GM21367 (cell line): ENCODE data around the gene SLC24A1.
A peak's percentile ranks its signal among the peaks of the same experiment; 100 is the strongest.

Experiments
- ATAC-seq: cut with Tn5 transposase; IDR thresholded peaks from one replicate; pipeline ENCODE4 v1.9.1; 2021; ENCODE audit not compliant: unreplicated experiment

Gene SLC24A1

GRCh38 chr15:65618560-65619109, 3.1 kb upstream of the SLC24A1 start:
- ATAC-seq, result no peak

- ATAC-seq, result no peak
These were observed 2.0 kb upstream of the SLC24A1 start for GRCh38 chr15:65619626-65620290.

DNA sequence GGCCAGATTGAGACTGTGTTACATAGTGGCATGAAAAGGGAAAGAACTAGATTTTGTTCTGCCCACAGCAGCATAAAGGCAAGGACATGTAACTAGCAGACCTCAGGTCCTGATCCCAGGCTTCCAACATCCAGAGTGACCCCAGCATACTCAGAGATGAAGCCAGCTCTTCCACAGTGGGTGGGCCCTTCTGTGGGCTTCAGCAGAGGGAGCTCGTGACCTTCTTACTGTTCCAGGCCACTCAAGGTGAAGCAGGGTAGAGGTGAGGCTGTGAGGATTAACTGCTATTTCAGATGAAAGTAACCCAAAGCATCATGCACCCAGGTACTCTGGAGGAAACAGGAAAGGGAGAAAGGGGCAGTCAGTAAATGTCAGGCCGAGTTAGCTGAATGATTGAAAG, 905 bp upstream of the SLC24A1 start:
- no peak for ATAC-seq

GRCh38 chr15:65623103-65623502, 1.4 kb downstream of the SLC24A1 start:
- ATAC-seq, result no peak

DNA sequence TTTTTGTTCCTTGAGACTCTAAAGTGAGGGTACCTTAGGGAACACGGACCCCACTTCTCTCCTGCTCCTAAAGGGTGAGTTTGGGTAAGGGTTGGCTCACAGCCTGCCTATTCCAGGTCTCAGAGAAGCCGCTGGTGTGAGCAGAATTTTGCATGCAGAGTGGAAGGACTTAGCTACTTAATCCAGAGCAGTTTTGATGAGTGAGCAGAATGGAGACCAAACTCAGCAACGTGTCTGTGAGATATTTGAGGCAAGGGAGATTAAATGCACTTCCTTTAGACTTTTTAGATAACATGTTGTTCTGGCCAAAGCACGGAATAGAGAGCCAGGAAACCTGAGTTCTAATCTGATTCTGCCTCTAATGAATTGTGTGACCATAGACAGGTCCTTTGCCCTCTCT, 5.1 kb downstream of the SLC24A1 start:
- no peak for ATAC-seq

DNA sequence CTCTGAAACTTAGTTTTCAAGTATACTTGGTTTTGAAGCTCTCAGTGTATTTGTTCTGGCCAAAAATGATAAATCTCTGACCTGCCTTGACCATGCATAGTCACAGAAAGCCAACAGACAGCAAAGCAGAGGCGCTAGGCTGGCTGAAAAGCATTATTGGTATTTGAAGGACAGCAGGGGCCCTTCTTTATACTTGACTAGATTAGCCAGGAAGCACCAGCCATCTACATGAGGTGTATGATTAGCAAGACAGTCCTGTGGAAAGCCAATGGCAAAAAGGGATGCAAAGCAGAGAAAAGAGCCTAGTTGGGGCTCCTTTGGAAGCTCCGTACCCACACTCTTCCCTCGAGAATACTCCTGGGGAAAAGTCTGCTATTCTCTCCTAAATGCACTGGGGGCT, 7.8 kb downstream of the SLC24A1 start:
- ATAC-seq, result no peak

GRCh38 chr15:65630760-65631159, 9.0 kb downstream of the SLC24A1 start:
- peak; percentile 56 for ATAC-seq

DNA sequence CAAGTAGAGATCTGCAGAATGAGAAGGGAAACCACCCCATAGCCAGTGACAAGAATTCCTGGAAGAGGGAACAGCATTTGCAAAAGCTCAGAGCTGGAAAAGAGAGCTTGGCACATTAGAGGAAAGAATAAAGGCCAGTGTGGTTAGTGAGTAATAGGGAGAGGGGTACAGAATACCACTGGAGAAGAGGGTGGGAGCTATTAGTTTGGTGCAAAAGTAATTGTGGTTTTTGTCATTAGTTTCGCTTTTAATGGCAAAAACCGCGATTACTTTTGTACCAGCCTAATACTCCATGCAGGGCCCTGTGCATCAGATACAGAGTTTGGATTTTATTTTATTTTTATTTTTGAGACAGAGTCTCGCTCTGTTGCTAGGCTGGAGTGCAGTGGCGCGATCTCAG, 9.8 kb downstream of the SLC24A1 start:
- no peak for ATAC-seq

DNA sequence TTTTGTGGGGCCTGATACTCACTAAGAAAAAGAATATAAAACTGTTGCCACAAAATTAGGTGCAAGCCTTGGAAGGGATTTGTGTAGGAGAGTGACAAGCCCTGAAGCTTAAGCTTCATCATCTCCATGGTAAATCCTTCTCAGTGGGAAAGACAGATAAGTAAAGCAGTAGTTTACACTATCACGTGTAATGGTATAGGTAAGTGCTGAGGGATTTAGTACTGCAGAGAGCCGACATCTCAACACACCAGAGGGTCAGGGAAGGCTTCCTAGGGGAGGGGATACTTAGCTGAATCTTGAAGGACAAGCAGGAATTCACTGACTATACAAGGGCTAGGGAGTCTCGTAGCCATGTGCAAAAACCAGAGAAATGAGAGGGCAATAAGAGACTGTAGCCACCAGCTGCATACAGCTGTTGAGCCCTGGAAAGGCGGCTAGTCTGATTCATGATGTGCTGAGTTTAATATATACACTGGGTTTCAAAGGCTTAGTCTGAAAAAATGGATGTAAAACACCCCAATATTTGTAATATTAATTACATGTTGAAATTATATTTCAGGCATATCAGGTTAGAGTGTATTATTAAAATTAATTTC, 11.1 kb downstream of the SLC24A1 start:
- ATAC-seq, result no peak

- no peak for ATAC-seq
These were observed 12.0 kb downstream of the SLC24A1 start for GRCh38 chr15:65633752-65634151.

DNA sequence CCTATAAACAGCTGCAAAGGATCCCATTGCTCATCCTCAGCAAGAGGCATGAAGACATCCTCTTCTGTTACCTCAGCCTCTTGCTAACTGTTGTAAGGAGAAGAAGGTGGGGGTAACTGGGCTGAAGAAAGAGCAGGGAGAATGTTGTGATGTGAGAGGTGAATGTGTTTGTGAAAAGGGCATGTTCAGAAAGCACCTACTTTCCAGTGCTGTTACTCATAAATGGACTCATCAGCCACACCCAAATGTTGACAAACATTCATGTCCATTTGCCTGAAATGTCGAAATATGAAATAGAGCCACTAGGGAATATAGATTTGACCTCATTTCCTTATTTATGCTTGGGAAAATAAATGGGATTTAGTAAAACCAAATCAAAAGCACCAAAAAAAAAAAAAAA, 12.6 kb downstream of the SLC24A1 start:
- ATAC-seq, result no peak

DNA sequence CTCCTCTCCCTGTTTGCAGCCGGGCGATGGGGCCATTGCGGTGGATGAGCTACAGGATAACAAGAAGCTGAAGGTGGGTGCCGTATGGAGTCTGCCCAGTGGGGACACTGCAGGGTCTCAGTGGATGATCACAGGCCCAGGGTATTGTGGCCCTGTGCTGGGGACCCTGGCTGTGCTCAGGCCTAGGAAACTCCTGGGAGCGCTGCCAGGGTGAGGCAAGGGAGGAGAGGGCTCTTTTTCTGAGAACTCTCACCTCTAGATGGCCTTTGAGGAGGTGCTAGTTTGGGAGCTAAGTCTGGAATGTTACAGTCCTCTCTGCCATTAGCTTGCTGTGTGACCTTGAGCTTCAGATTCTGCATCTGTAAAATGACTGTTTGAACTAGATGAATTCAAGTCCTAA, 16.4 kb downstream of the SLC24A1 start:
- ATAC-seq, result no peak

DNA sequence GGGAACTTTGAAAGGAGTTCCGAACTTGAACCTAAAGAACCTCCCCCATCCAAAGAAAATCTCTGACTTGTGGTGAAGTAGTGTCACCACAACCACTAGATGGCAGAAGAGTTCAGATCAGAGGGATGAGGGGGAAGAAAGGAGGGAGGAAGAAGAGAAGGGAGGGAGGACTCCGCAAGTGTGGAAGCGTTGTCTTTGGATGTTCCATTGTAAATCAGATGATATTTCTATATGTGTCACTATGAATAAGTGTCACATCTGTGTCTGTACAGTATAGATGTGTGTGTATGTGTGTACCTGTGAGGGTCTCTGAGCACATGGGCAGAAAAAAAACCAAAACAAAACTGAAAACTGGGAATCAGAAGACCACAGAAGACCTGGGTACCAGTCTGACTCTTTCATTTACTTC, 16.9 kb downstream of the SLC24A1 start:
- ATAC-seq, result no peak

DNA sequence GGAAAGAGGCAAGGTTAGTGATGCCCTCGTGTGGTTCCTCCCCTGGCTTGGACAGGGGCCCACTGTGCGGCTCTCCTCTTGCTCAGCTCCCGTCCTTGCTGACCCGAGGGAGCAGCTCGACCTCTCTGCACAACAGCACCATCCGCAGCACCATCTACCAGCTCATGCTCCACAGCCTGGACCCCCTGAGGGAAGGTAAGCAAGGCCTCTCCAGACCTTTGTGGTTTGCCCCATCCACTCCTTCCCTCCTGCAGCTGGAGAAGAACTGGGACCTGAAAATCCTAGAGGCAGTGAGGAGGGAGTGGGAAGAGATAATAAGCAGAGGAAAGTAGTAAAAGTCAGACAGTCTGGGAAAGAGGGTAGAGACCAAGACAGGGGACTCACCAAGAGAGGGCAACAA, 17.8 kb downstream of the SLC24A1 start:
- no peak for ATAC-seq

DNA sequence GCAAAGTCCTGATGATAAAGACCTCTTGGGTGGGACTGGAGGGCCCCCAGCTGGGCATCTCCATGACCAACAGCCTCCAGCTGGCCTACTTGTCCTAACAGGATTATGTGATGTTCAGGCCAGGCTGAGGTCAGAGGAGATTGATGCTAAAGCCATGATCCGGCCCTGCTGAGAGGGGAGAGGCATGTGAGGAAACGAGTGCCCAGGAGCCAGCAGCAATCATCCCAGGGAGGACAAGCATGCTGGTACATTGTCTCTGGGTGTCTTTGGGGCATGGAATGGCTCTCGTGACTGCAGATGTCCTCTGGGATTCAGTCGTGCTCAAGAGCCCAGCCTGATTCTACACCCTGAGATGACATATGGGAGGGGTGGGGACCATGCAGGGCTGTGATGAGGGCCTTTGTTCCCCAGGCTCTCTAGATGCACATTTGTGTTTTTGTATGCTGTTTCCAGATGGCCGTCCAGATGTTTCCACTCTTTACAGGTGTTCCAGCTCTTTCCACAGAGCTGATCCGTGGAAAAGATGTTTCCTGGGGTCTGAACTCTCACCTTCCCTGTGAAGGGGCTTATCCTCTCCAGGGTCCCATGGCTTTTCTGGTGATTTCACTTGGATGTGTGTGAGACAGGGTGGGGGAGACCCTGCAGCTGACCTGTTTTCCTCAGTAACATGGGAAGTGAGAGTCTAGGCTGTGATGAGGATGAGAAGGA, 20.2 kb downstream of the SLC24A1 start:
- no peak for ATAC-seq

GRCh38 chr15:65642594-65642993, 20.9 kb downstream of the SLC24A1 start:
- ATAC-seq, result no peak

GRCh38 chr15:65644282-65644681, 22.5 kb downstream of the SLC24A1 start:
- ATAC-seq, result no peak

DNA sequence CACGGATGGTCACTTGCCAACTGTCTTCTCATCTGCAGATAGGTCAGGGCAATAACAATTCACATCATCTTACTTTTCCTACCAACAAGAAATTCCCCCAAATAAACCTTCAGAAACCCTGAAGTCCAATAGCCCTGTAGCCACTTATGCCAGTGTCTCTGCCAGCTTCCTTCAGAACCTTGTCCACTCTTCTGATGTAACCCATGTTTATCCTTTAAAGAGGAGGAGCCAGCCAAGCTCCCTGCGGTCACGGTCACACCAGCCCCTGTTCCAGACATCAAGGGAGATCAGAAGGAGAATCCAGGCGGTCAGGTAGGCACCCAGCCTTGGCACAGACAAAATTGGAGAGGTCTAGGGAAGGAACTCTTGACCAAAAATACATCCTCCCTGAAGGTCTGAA, 23.7 kb downstream of the SLC24A1 start:
- no peak for ATAC-seq

DNA sequence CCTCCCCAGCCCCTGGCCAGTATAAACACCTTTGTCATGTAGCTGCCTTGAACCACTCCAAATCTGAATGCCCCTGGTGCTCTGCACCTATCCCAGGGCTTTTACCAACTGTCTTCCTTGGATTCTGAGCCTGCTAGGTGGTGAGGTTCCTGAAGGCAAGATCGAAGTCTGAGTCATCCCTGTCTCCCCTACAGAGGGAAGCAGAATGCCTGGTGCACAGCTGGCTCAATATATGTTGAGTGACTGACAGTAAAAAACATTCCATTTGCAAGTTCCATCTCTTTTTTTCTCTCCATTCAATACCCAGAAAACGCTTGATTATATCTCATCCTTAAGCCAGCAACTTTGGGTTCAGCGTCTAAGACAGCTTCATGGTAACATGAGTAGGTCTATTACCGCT, 24.7 kb downstream of the SLC24A1 start:
- no peak for ATAC-seq

DNA sequence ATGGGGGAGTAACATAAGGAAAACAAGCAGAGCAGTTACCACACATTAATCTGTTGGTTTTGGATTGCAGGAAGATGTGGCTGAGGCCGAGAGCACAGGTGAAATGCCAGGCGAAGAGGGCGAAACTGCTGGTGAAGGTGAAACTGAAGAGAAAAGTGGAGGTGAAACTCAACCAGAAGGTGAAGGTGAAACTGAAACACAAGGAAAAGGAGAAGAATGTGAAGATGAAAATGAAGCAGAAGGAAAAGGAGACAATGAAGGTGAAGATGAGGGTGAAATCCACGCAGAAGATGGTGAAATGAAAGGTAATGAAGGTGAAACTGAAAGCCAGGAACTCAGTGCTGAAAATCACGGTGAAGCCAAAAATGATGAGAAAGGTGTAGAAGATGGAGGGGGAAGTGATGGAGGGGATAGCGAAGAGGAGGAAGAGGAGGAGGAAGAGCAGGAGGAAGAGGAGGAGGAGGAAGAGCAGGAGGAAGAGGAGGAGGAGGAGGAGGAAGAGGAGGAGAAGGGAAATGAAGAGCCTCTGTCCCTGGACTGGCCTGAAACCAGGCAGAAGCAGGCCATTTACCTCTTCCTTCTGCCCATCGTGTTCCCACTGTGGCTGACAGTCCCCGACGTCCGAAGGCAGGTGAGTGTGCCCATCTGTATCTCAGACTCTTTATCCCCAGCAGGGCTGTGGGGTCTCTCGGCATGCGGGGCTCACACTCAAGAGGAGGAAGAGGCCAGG, 28.7 kb downstream of the SLC24A1 start:
- no peak for ATAC-seq

DNA sequence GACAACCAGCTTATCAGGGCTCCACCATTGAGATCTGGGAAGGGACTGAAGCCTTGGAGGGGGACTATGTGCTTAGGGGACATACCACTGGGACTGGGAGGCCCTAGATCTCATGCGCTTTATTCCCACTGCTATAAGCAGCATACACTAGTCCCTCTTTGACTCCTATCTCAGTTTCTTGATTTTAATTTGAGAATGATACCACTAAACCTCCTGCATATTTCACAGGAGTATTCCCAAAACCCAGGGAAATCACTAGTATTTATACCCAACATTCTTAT, 29.2 kb downstream of the SLC24A1 start:
- ATAC-seq, result no peak
